Caco-2 (cell line): ENCODE data around the gene PTGES3L. TPM values are rescaled to one million over a fixed set of nuclear protein-coding genes. Genes with fewer than 3 reads are reported as not detected.
A peak's percentile ranks its signal among the peaks of the same experiment; 100 is the strongest.

ENCODE experiments used
- BruUV-seq: library from RNA; stranded (reverse); fragments of 400-500 nt; replicated peaks from 2 replicates; lab custom pipeline; 2021; lab: Mats Ljungman, UMichigan
- CTCF ChIA-PET: fragments of 300-600 bp; sonication (Branson Sonifier 250); formaldehyde crosslinking; loops from one replicate; lab custom pipeline; 2022; ENCODE audit warnings: antibody characterized with exemption; lab: Charles Lee
- POLR2A ChIA-PET: fragments of 300-600 bp; sonication (Branson Sonifier 250); formaldehyde crosslinking; loops from one replicate; lab custom pipeline; 2022; ENCODE audit warnings: antibody characterized with exemption; lab: Charles Lee
- DNase-seq, 2 experiments: peaks; one replicate each; pipeline versions ENCODE4 v3.0.0 to v3.0.0-alpha.2; 2020 to 2022
- H3K27me3 ChIP-seq: replicated peaks from 2 replicates; pipeline ENCODE4 v1.6.0; 2011; ENCODE audit warnings: low read length; ENCODE audit not compliant: control insufficient read depth, insufficient read depth
- H3K36me3 ChIP-seq: 2 replicates; pipeline ENCODE4 v1.5.1; 2011; ENCODE audit warnings: low read length; ENCODE audit not compliant: control insufficient read depth, insufficient read depth
- H3K4me1 ChIP-seq: fragments of 250-450 bp; sonication (Bioruptor Pico); 2 replicates; pipeline ENCODE4 v1.5.1; 2020; ENCODE audit warnings: mild to moderate bottlenecking
- H3K4me3 ChIP-seq: 2 replicates; pipeline ENCODE4 v1.5.1; 2011; ENCODE audit warnings: low read depth, mild to moderate bottlenecking, control low read depth, low read length
- H3K9me3 ChIP-seq: fragments of 250-450 bp; sonication (Bioruptor Pico); 2 replicates; pipeline ENCODE4 v1.5.1; 2020; ENCODE audit warnings: mild to moderate bottlenecking, moderate library complexity
- H3K27ac Mint-ChIP-seq: one replicate; pipeline ENCODE4 v1.8.0; 2022; ENCODE audit warnings: mixed read lengths; ENCODE audit not compliant: unreplicated experiment
- H3K27me3 Mint-ChIP-seq: one replicate; pipeline ENCODE4 v1.8.0; 2022; ENCODE audit warnings: mixed read lengths; ENCODE audit not compliant: insufficient read depth, unreplicated experiment
- H3K36me3 Mint-ChIP-seq: one replicate; pipeline ENCODE4 v1.8.0; 2022; ENCODE audit warnings: mild to moderate bottlenecking, mixed read lengths; ENCODE audit not compliant: insufficient read depth, unreplicated experiment
- H3K4me1 Mint-ChIP-seq: one replicate; pipeline ENCODE4 v1.8.0; 2022; ENCODE audit warnings: low read depth, mixed read lengths; ENCODE audit not compliant: unreplicated experiment
- H3K4me3 Mint-ChIP-seq: one replicate; pipeline ENCODE4 v1.8.0; 2022; ENCODE audit warnings: mild to moderate bottlenecking, moderate library complexity, mixed read lengths; ENCODE audit not compliant: unreplicated experiment
- H3K9me3 Mint-ChIP-seq: one replicate; pipeline ENCODE4 v1.8.0; 2022; ENCODE audit warnings: mixed read lengths; ENCODE audit not compliant: unreplicated experiment
- intact Hi-C: fragments of 100-400 bp; cut with micrococcal nuclease; formaldehyde crosslinking; loops from one replicate; pipeline ENCODE4 v1.10.0; 2022; ENCODE audit not compliant: unreplicated experiment
- total RNA-seq: library from RNA; stranded (reverse); gene quantifications from 2 replicates; pipeline ENCODE4 v1.2.3, GENCODE V29; 2022
- TF ChIP-seq, protein P1 (sequence below), 2 experiments: fragments of 200-600 bp in 1 of 2; IDR thresholded peaks; 1 replicate in 1 of 2; 2 replicates in 1 of 2; pipeline versions ENCODE4 v1.5.1 to v1.8.0; 2011 to 2022; ENCODE audit warnings: antibody characterized with exemption in 1 of 2, control low read depth in 1 of 2, inconsistent platforms in 1 of 2, low read depth in 1 of 2, low read length in 1 of 2, mild to moderate bottlenecking in 1 of 2, moderate library complexity in 1 of 2; ENCODE audit not compliant: insufficient read depth in 1 of 2, severe bottlenecking in 1 of 2, unreplicated experiment in 1 of 2

Gene PTGES3L
- total RNA-seq, 1 experiment from 2014 or later = 1.2 TPM

DNA sequence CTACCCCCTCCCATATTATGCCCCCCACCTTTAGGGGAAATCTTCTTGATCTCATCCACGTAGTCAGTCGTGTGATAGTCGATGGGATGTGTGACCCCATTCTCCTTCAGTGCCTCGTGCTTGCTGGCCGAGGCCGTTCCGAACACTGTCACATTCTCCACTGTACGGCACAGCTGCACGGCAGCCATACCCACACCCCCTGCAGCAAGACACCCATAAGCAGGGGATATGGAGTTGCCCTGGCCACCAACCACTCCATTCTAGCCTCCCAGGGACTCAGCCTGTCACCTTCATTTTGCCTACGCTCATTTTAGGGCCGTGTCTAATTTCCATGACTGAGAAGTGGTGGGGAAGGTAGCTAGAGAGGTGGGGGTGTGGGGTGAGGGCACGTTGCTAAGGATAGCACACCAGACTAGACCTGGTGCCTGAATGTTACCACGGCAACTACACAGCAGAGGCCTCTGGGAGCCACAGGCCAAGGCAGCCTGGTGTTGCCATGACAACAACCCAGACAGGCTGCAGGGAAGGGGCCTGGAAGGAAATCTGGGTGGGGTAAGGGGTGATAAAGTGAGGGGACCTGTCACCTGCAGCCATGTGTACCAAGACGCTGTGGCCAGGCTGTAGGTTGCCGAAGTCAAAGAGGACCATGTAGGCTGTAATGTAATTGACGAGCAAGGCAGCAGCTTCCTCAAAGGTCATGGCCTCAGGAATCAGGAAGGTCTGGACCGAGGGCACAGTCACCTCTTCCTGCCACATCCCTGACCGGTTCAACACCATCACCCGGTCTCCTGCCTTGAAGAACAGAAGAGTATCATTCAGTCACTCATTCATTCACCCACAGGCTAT, 38.4 kb upstream of the PTGES3L start:
- Histone ChIP-seq H3K4me1 (peaks cover 9% of the 10 kb centered on the region; the same call in 1 of the 2 replicates), H3K9me3 (no peaks in the 10 kb centered on the region), H3K27me3 (no peaks in the 10 kb centered on the region), H3K4me3 (no peak overlapping the region), H3K36me3 (no peaks in the 10 kb centered on the region; the same call in none of the 2 replicates)
- no peak overlapping the region for H3K27ac Mint-ChIP-seq
- H3K36me3 Mint-ChIP-seq = peaks cover 32% of the 10 kb centered on the region
- intact Hi-C loops = no loop called here
- ChIA-PET POLR2A (interaction anchor here (1.0 kb wide), 1 partner anchor 20 kb away, joined by 6 read pairs; the partner anchor contains the start of gene RPL27), CTCF (no interaction called here)
- no peak for DNase-seq
- no peak overlapping the region for H3K4me3 Mint-ChIP-seq
- no peaks in the 10 kb centered on the region for H3K9me3 Mint-ChIP-seq
- H3K4me1 Mint-ChIP-seq = peaks cover 8% of the 10 kb centered on the region
- TF ChIP-seq, protein P1, sequence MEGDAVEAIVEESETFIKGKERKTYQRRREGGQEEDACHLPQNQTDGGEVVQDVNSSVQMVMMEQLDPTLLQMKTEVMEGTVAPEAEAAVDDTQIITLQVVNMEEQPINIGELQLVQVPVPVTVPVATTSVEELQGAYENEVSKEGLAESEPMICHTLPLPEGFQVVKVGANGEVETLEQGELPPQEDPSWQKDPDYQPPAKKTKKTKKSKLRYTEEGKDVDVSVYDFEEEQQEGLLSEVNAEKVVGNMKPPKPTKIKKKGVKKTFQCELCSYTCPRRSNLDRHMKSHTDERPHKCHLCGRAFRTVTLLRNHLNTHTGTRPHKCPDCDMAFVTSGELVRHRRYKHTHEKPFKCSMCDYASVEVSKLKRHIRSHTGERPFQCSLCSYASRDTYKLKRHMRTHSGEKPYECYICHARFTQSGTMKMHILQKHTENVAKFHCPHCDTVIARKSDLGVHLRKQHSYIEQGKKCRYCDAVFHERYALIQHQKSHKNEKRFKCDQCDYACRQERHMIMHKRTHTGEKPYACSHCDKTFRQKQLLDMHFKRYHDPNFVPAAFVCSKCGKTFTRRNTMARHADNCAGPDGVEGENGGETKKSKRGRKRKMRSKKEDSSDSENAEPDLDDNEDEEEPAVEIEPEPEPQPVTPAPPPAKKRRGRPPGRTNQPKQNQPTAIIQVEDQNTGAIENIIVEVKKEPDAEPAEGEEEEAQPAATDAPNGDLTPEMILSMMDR (IDR thresholded peaks at IDR 0.05; ENCODE audit: insufficient read depth in 1 of 2, low read depth in 1 of 2, low read length in 1 of 2, severe bottlenecking in 1 of 2, unreplicated experiment in 1 of 2) = no peak
- BruUV-seq = no TSS peak
- H3K27me3 Mint-ChIP-seq = no peaks in the 10 kb centered on the region

DNA sequence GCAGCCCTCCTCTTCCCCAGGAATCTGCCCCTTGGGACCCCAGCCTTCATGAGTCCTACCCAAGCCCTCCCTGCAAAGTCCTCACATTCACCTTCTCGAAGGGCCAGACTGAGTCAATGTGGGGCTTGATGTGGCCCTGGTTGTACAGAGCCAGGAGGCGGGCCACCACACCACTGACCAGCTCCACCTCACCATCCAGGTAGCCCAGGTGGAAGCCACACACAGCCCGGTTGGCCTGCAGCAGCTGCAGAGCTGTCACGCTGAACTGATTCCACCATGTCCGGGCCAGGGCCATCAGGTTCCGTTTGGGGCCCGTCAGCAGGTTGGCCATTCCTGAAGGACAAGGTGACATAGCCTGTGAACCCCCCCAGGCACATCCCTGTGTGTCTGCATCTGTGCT, 36.3 kb upstream of the PTGES3L start:
- peaks cover 11% of the 10 kb centered on the region for H3K4me1 ChIP-seq
- H3K36me3 ChIP-seq = no peaks in the 10 kb centered on the region; the same call in none of the 2 replicates
- DNase-seq = no peak
- no peaks in the 10 kb centered on the region for H3K9me3 Mint-ChIP-seq
- no peaks in the 10 kb centered on the region for H3K27me3 ChIP-seq
- H3K9me3 ChIP-seq = no peaks in the 10 kb centered on the region
- BruUV-seq = no TSS peak
- peaks cover 28% of the 10 kb centered on the region for H3K36me3 Mint-ChIP-seq
- H3K27me3 Mint-ChIP-seq = no peaks in the 10 kb centered on the region
- H3K4me1 Mint-ChIP-seq = peaks cover 14% of the 10 kb centered on the region
- intact Hi-C loops = no loop called here
- TF ChIP-seq, protein P1 (IDR thresholded peaks at IDR 0.05; ENCODE audit: insufficient read depth in 1 of 2, low read depth in 1 of 2, low read length in 1 of 2, severe bottlenecking in 1 of 2, unreplicated experiment in 1 of 2) = no peak
- H3K4me3 Mint-ChIP-seq = no peak overlapping the region
- ChIA-PET POLR2A (interaction anchor here (0.6 kb wide), 1 partner anchor 111 kb away, joined by 5 read pairs; no protein-coding TSS in a partner anchor), CTCF (no interaction called here)
- H3K27ac Mint-ChIP-seq = no peak overlapping the region
- H3K4me3 ChIP-seq = no peak overlapping the region

- Mint-ChIP-seq H3K36me3 (peaks cover 21% of the 10 kb centered on the region), H3K27me3 (no peaks in the 10 kb centered on the region), H3K9me3 (no peaks in the 10 kb centered on the region), H3K4me3 (no peak overlapping the region), H3K4me1 (peaks cover 17% of the 10 kb centered on the region), H3K27ac (peak overlapping the region; percentile 13)
- Histone ChIP-seq H3K36me3 (no peaks in the 10 kb centered on the region; the same call in none of the 2 replicates), H3K27me3 (no peaks in the 10 kb centered on the region), H3K4me1 (peaks cover 13% of the 10 kb centered on the region), H3K4me3 (no peak overlapping the region), H3K9me3 (no peaks in the 10 kb centered on the region)
- POLR2A ChIA-PET = no interaction called here
- no TSS peak for BruUV-seq
- intact Hi-C loops = no loop called here
- CTCF ChIA-PET = no interaction called here
- TF ChIP-seq, protein P1 (IDR thresholded peaks at IDR 0.05; ENCODE audit: insufficient read depth in 1 of 2, low read depth in 1 of 2, low read length in 1 of 2, severe bottlenecking in 1 of 2, unreplicated experiment in 1 of 2) = no peak
- DNase-seq = no peak
Observed at GRCh38 chr17:43015579-43015978, 35.7 kb upstream of the PTGES3L start.
